Activated naive CD4-positive, alpha-beta T cell treated with anti-CD3 and anti-CD28 coated beads for 36 hours (primary cell): ENCODE measurements around the gene NDUFS6. TPM values are rescaled to one million over a fixed set of nuclear protein-coding genes. Genes with fewer than 3 reads are reported as not detected.

Experiments
- CTCF ChIA-PET: fragments of 350-600 bp; sonication (Branson Sonifier 250); formaldehyde crosslinking; loops from one replicate; lab custom pipeline; 2021; ENCODE audit warnings: antibody characterized with exemption; lab: Charles Lee
- DNase-seq: peaks from one replicate; pipeline ENCODE4 v3.0.0-alpha.2; 2020
- H3K27ac Mint-ChIP-seq: one replicate; pipeline ENCODE4 v1.8.0; 2021; ENCODE audit warnings: mild to moderate bottlenecking, mixed read lengths
- H3K27me3 Mint-ChIP-seq: one replicate; pipeline ENCODE4 v1.8.0; 2021; ENCODE audit warnings: low read depth, mixed read lengths
- H3K36me3 Mint-ChIP-seq: one replicate; pipeline ENCODE4 v1.8.0; 2021; ENCODE audit warnings: low read depth, mixed read lengths
- H3K4me1 Mint-ChIP-seq: one replicate; pipeline ENCODE4 v1.8.0; 2021; ENCODE audit warnings: low read depth, mixed read lengths
- H3K4me3 Mint-ChIP-seq: one replicate; pipeline ENCODE4 v1.8.0; 2021; ENCODE audit warnings: mild to moderate bottlenecking, moderate library complexity, mixed read lengths
- H3K9me3 Mint-ChIP-seq: one replicate; pipeline ENCODE4 v1.8.0; 2021; ENCODE audit warnings: mixed read lengths
- intact Hi-C: fragments of 100-400 bp; cut with micrococcal nuclease; formaldehyde crosslinking; loops from one replicate; pipeline ENCODE4 v1.15.1; 2023
- total RNA-seq, 2 experiments: library from RNA; stranded (reverse); gene quantifications; one replicate each; pipeline ENCODE4 v1.2.3, GENCODE V29; 2021

The NDUFS6 gene
- total RNA-seq, 2 experiments from 2014 or later: 39.5 to 44.6 TPM

- Mint-ChIP-seq H3K4me1 (no peaks in the 10 kb centered on the region), H3K27ac (no peak overlapping the region), H3K4me3 (no peak overlapping the region), H3K27me3 (peaks cover 12% of the 10 kb centered on the region), H3K36me3 (no peaks in the 10 kb centered on the region), H3K9me3 (no peaks in the 10 kb centered on the region)
- intact Hi-C loops: no loop called here
- DNase-seq: no peak
- CTCF ChIA-PET: no interaction called here
Measured at GRCh38 chr5:1860949-1861348, 59.7 kb downstream of the NDUFS6 start.

GRCh38 chr5:1864896-1865440 is 63.8 kb downstream of the NDUFS6 start:
- intact Hi-C loops: no loop called here
- no peaks in the 10 kb centered on the region for H3K4me1 Mint-ChIP-seq
- no peak overlapping the region for H3K4me3 Mint-ChIP-seq

GRCh38 chr5:1865486-1865885 is 64.3 kb downstream of the NDUFS6 start:
- intact Hi-C loops: no loop called here
- no peak for DNase-seq
- peaks cover 22% of the 10 kb centered on the region for H3K27me3 Mint-ChIP-seq
- H3K27ac Mint-ChIP-seq: no peak overlapping the region
- no peak overlapping the region for H3K4me3 Mint-ChIP-seq
- CTCF ChIA-PET: interaction anchor here (0.5 kb wide), 1 partner anchor 191 kb away, joined by 3 read pairs; no protein-coding TSS in a partner anchor
- no peaks in the 10 kb centered on the region for H3K36me3 Mint-ChIP-seq
- no peaks in the 10 kb centered on the region for H3K4me1 Mint-ChIP-seq
- H3K9me3 Mint-ChIP-seq: no peaks in the 10 kb centered on the region

More at GRCh38 chr5:1864896-1865440, 63.8 kb downstream of the NDUFS6 start:
- CTCF ChIA-PET: interaction anchor here (0.5 kb wide), 1 partner anchor 191 kb away, joined by 3 read pairs; no protein-coding TSS in a partner anchor
- H3K9me3 Mint-ChIP-seq: no peaks in the 10 kb centered on the region
- no peaks in the 10 kb centered on the region for H3K36me3 Mint-ChIP-seq
- no peak for DNase-seq
- peaks cover 22% of the 10 kb centered on the region for H3K27me3 Mint-ChIP-seq
- H3K27ac Mint-ChIP-seq: no peak overlapping the region

Other genes with a start within 250 kb of the NDUFS6 start
- gene MRPL36, start 1.6 kb upstream of the NDUFS6 start, total RNA-seq: 10 to 100 TPM; 60.7 to 63.4 TPM
- not detected for gene IRX4, start 81.5 kb downstream of the NDUFS6 start, total RNA-seq